Tibial artery (tissue), 4 donors: ENCODE measurements around the gene TTLL11.

Experiments
- DNase-seq, 2 donors: peaks; one replicate each; pipeline ENCODE4 v3.0.0-alpha.2; 2019
- H3K27ac ChIP-seq, 2 donors: fragments of 200-600 bp; sonication (generic) in 1 of 2; 1 replicate in 1 of 2; 2 replicates in 1 of 2; pipeline ENCODE4 v1.5.1; 2018 to 2019; ENCODE audit warnings: mild to moderate bottlenecking in 1 of 2
- H3K27me3 ChIP-seq, 2 donors: fragments of 200-600 bp; sonication (generic) in 1 of 2; one replicate each; pipeline versions ENCODE4 v1.5.1 to v1.6.0; 2016 to 2019
- H3K36me3 ChIP-seq, 3 donors: fragments of 200-600 bp; sonication (generic) in 2 of 3; one replicate each; pipeline ENCODE4 v1.5.1; 2016 to 2019; ENCODE audit warnings: mild to moderate bottlenecking in 2 of 3
- H3K4me1 ChIP-seq, 4 donors: fragments of 200-600 bp; sonication (generic) in 2 of 4; 1 replicate in 3 of 4; 2 replicates in 1 of 4; pipeline ENCODE4 v1.5.1; 2016 to 2019
- H3K4me3 ChIP-seq, 2 donors: fragments of 200-600 bp; sonication (generic) in 1 of 2; 1 replicate in 1 of 2; 2 replicates in 1 of 2; pipeline ENCODE4 v1.5.1; 2018 to 2019; ENCODE audit warnings: mild to moderate bottlenecking in 2 of 2
- H3K9me3 ChIP-seq, 3 donors: fragments of 200-600 bp; sonication (generic) in 1 of 3; one replicate each; pipeline ENCODE4 v1.5.1; 2016 to 2019
- CTCF ChIP-seq, 2 experiments: fragments of 200-600 bp in 1 of 2; fragments of 450-650 bp in 1 of 2; IDR thresholded peaks; one replicate each; pipeline ENCODE4 v1.5.1; 2017 to 2019; ENCODE audit warnings: antibody characterized with exemption in 2 of 2, mild to moderate bottlenecking in 1 of 2, moderate library complexity in 1 of 2
- intact Hi-C: fragments of 100-400 bp; cut with DNase I; formaldehyde crosslinking; loops from one replicate; pipeline ENCODE4 v1.15.0; 2023; ENCODE audit warnings: low total_unique reads

The TTLL11 gene

GRCh38 chr9:122031776-122032175, 61.3 kb downstream of the TTLL11 start:
- Histone ChIP-seq H3K27me3 (no peaks in the 10 kb centered on the region), H3K27ac (peak overlapping the region; percentile 1 to 39), H3K4me1 (peaks cover 0 to 28% (median 15%) of the 10 kb centered on the region in 4 donors), H3K4me3 (no peak overlapping the region), H3K36me3 (peaks cover 3 to 9% (median 7%) of the 10 kb centered on the region in 3 donors), H3K9me3 (no peaks in the 10 kb centered on the region)
- intact Hi-C loops, result no loop called here
- no peak for DNase-seq
- TF ChIP-seq CTCF (IDR thresholded peaks at IDR 0.05), result no peak

DNA sequence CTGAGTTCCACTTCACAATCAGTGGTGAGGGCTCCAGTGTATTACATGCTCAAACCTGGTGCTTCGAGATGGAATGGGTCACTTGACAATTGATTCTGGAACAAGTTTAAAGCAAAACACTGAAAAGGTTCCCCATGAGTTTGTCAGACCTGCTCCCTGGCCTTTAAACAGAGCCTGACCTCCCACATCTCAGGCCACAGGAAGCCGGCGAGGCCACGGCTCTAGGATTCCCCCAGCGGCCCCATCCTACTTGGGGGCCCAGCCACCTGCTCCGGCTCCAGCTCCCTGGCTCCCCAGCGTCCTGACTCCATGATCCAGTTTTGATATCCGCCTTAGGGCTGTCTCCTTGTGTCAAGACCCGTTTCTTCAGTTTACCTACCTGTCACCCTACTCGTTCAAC, 62.0 kb downstream of the TTLL11 start:
- TF ChIP-seq CTCF (IDR thresholded peaks at IDR 0.05), result no peak
- H3K9me3 ChIP-seq, result no peaks in the 10 kb centered on the region

GRCh38 chr9:122030357-122030756, 62.8 kb downstream of the TTLL11 start:
- H3K36me3 ChIP-seq, result peaks cover 10 to 16% (median 14%) of the 10 kb centered on the region in 3 donors
- intact Hi-C loops, result no loop called here
- no peak for DNase-seq
- no peak overlapping the region for H3K27ac ChIP-seq
- peaks cover 0 to 27% (median 15%) of the 10 kb centered on the region in 4 donors for H3K4me1 ChIP-seq
- no peak for TF ChIP-seq CTCF (IDR thresholded peaks at IDR 0.05)
- no peak overlapping the region for H3K4me3 ChIP-seq
- no peaks in the 10 kb centered on the region for H3K27me3 ChIP-seq
- no peaks in the 10 kb centered on the region for H3K9me3 ChIP-seq

More for the DNA sequence above, 62.0 kb downstream of the TTLL11 start:
- DNase-seq, result no peak
- peaks cover 0 to 27% (median 15%) of the 10 kb centered on the region in 4 donors for H3K4me1 ChIP-seq
- H3K4me3 ChIP-seq, result no peak overlapping the region
- H3K27me3 ChIP-seq, result no peaks in the 10 kb centered on the region
- peak overlapping the region in 1 of 2 donors; percentile 39 for H3K27ac ChIP-seq
- peaks cover 3 to 10% (median 7%) of the 10 kb centered on the region in 3 donors for H3K36me3 ChIP-seq
- intact Hi-C loops, result no loop called here

DNA sequence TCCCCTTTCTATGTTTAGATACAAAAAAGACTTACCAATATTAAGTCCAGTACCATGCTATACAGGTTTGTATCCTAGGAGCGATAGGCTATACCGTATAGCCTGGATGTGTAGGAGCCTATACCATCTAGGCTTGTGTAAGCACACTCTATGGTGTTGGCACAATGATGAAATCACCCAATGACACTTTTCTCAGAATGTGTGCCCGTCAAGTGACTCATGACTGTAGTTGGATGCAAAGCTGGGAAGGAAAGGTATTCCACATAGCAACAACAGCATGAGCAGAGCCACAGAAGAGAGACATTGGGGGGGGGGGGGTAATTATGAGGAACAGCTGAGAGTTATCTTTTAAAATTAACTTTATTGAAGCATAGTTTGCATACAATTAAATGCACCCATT, 63.2 kb downstream of the TTLL11 start:
- Histone ChIP-seq H3K27me3 (no peaks in the 10 kb centered on the region), H3K36me3 (peaks cover 15 to 16% (median 16%) of the 10 kb centered on the region in 3 donors), H3K4me1 (peaks cover 0 to 27% (median 15%) of the 10 kb centered on the region in 4 donors), H3K9me3 (no peaks in the 10 kb centered on the region), H3K4me3 (no peak overlapping the region), H3K27ac (no peak overlapping the region)
- intact Hi-C loops, result no loop called here
- DNase-seq, result no peak
- TF ChIP-seq CTCF (IDR thresholded peaks at IDR 0.05), result no peak

DNA sequence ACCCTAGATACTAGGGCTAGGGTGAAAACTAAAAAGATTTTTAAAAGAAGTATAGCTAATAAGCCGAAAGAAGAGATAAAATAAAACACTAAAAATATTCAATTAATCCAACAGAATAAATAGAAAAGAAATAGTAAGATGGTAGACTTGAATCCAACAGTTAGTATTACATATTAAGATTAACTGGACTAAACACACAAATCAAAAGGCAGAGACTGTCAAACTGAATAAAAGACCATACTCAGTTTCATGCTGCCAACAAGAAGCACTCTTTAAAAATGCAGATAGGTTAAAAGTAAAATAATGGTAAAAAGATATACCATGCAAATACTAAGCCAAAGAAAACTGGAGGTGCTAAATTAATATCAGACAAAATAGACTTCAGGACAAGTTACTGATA, 65.0 kb downstream of the TTLL11 start:
- H3K27me3 ChIP-seq, result no peaks in the 10 kb centered on the region
- H3K36me3 ChIP-seq, result peaks cover 16 to 22% (median 16%) of the 10 kb centered on the region in 3 donors
- intact Hi-C loops, result no loop called here
- H3K9me3 ChIP-seq, result peaks cover 0 to 7% (median 0%) of the 10 kb centered on the region in 3 donors
- H3K4me3 ChIP-seq, result no peak overlapping the region
- no peak for TF ChIP-seq CTCF (IDR thresholded peaks at IDR 0.05)
- no peak for DNase-seq
- H3K27ac ChIP-seq, result no peak overlapping the region
- peaks cover 0 to 9% (median 6%) of the 10 kb centered on the region in 4 donors for H3K4me1 ChIP-seq

- peaks cover 0 to 16% (median 10%) of the 10 kb centered on the region in 4 donors for H3K4me1 ChIP-seq
Observed at GRCh38 chr9:122020398-122020797, 72.7 kb downstream of the TTLL11 start.

More at GRCh38 chr9:122020398-122020797, 72.7 kb downstream of the TTLL11 start:
- DNase-seq, result no peak
- intact Hi-C loops, result no loop called here
- peaks cover 0 to 12% (median 4%) of the 10 kb centered on the region in 3 donors for H3K36me3 ChIP-seq
- no peak for TF ChIP-seq CTCF (IDR thresholded peaks at IDR 0.05)
- H3K4me3 ChIP-seq, result peak overlapping the region; percentile 0 to 8
- H3K27ac ChIP-seq, result peak overlapping the region; percentile 23 to 53
- peaks cover 0 to 7% (median 0%) of the 10 kb centered on the region in 3 donors for H3K9me3 ChIP-seq
- no peaks in the 10 kb centered on the region for H3K27me3 ChIP-seq
